Smooth muscle cell of the coronary artery (primary cell): ENCODE data around the gene DDX55. TPM values are rescaled to one million over a fixed set of nuclear protein-coding genes. Genes with fewer than 3 reads are reported as not detected.

Source experiments
- total RNA-seq: library from RNA; depleted of rRNA; stranded (reverse); fragments of >200 nt; gene quantifications from 2 replicates; pipeline ENCODE4 v1.2.3, GENCODE V29; 2014; ENCODE audit warnings: low replicate concordance

The DDX55 gene
- total RNA-seq = 11.9 and 15.7 TPM in 2 replicates

GRCh38 chr12:123601602-123602489 lies at the start of gene DDX55:
TSS of gene DDX55 (plus strand) at chr12:123602099. CDS start at chr12:123602149, 50 bp downstream.

GRCh38 chr12:123633379-123634141 lies 31.7 kb downstream of the DDX55 start, which contains the start of the genes EIF2B1 and GTF2H3:
TSS of gene EIF2B1 (minus strand) at chr12:123633686. CDS start at chr12:123633557, 129 bp downstream.
TSS of gene GTF2H3 (plus strand) at chr12:123633829. CDS start at chr12:123633860, 31 bp downstream.

Other genes starting within 250 kb of the DDX55 start
- gene SBNO1, start 237.3 kb upstream of the DDX55 start, total RNA-seq = 17.4 and 19.7 TPM in 2 replicates
- 19.5 and 53.4 TPM in 2 replicates for gene KMT5A, start 218.0 kb upstream of the DDX55 start, total RNA-seq
- 6.1 and 8.5 TPM in 2 replicates for gene RILPL2, start 165.4 kb upstream of the DDX55 start, total RNA-seq
- gene SNRNP35, start 144.0 kb upstream of the DDX55 start, total RNA-seq = 8.7 and 14.5 TPM in 2 replicates
- 10.1 and 16.0 TPM in 2 replicates for gene RILPL1, start 68.4 kb upstream of the DDX55 start, total RNA-seq
- gene TMED2, start 17.5 kb upstream of the DDX55 start, total RNA-seq = 217 and 504 TPM in 2 replicates
- gene EIF2B1, start 31.6 kb downstream of the DDX55 start, total RNA-seq = 33.6 and 34.5 TPM in 2 replicates
- gene GTF2H3, start 31.7 kb downstream of the DDX55 start, total RNA-seq = 22.5 and 23.8 TPM in 2 replicates
- gene TCTN2, start 69.0 kb downstream of the DDX55 start, total RNA-seq = 4.7 and 28.0 TPM in 2 replicates
- gene ATP6V0A2, start 110.3 kb downstream of the DDX55 start, total RNA-seq = 11.9 and 18.0 TPM in 2 replicates
- under 0.01 and 0.12 TPM in 2 replicates for gene DNAH10, start 160.2 kb downstream of the DDX55 start, total RNA-seq